ENCODE results near the gene RPP21.

DNA sequence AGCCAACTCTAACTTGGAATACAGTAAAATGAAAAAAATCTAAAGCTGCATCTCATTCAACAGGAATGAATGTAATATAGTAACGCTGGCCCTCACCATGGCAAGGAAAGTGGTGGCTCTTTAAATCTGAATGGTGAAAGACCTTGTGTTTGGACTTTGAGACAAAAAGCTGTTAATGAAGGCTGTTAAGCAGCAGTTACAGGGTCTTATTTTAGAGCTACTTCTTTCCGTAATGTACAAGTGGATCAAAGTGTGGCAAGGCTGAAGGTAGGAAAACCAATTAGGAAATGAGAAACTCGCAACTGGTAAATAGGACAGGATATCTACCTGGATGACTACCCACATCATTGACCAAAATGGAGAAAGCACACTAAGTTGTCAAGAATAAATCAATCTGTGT, 29.8 kb upstream of the RPP21 start:
- TF ChIP-seq, protein P1, sequence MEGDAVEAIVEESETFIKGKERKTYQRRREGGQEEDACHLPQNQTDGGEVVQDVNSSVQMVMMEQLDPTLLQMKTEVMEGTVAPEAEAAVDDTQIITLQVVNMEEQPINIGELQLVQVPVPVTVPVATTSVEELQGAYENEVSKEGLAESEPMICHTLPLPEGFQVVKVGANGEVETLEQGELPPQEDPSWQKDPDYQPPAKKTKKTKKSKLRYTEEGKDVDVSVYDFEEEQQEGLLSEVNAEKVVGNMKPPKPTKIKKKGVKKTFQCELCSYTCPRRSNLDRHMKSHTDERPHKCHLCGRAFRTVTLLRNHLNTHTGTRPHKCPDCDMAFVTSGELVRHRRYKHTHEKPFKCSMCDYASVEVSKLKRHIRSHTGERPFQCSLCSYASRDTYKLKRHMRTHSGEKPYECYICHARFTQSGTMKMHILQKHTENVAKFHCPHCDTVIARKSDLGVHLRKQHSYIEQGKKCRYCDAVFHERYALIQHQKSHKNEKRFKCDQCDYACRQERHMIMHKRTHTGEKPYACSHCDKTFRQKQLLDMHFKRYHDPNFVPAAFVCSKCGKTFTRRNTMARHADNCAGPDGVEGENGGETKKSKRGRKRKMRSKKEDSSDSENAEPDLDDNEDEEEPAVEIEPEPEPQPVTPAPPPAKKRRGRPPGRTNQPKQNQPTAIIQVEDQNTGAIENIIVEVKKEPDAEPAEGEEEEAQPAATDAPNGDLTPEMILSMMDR (conservative IDR thresholded peaks at IDR 0.05 in 1 of 2, IDR thresholded peaks at IDR 0.05 in 1 of 2; ENCODE audit: low read depth in 1 of 2, low read length in 2 of 2), result no peak
- no peak for TF ChIP-seq EZH2 (IDR thresholded peaks at IDR 0.05; ENCODE audit: low read length, missing control alignments)

Data from fibroblast of lung (primary cell).